HS-5 (cell line): ENCODE measurements around the gene KAZN.

Experiments
- DNase-seq: peaks from one replicate; pipeline ENCODE4 v3.0.0-alpha.2; 2012; ENCODE audit warnings: low read depth

The KAZN gene

DNA sequence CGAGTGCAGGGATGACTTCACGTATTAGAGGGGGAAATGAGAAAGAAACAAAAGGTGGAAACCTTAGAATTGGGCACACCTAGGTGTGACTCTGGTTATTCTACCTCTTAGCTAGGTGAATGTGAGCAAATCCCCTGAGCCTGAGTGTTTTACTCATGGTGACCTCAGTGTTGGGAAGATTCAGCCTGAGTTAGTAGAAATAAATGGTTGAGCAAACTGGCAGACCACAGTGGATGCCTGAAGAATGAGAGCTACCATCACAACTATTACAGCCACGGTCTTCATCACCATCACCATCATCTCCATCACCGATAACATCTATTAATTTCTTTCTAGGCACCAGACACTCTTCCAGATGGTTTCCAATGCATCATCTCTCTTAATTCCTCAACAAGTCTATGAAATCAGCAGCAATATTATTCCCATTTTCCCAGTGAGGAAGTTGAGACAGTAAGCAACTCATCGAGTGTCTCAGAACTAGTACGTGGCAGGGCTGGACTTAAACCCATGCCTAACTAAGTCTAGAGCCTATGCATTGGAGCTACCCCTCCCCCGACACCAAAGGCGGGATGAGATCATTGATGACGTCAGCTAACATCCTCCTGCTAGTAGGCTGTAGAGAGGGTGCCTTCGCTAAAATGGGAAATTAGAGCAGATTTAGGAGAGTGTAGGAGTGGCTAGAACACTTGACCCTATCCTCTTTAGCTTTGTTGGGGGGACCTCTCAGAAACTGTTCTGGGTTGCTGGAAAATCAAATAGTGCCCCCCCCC, 7.9 kb upstream of the KAZN start:
- no peak for DNase-seq

GRCh38 chr1:14591600-14591999, 6.9 kb upstream of the KAZN start:
- no peak for DNase-seq

GRCh38 chr1:14592004-14592631, 6.4 kb upstream of the KAZN start:
- DNase-seq: no peak

DNA sequence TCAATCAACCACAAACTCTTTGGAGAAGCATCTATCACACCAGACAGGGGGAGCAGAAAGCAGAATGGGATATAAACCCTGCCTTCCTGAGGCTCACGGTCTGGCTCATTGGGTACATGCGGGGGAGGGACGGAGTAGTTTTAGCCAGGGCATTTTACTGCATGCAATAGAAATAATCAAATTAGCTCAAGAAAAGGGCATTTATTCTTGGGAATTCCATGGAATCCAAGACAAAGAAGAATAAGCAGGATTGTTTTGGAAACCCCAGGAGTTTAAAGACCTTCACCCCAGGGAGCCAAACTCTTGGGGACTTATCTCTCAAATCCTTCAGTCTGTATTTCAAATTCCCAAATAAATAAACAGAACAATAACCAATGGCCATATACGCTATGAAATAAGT, 5.2 kb upstream of the KAZN start:
- no peak for DNase-seq

- DNase-seq: no peak
These were observed 4.4 kb upstream of the KAZN start for GRCh38 chr1:14594045-14594444.

DNA sequence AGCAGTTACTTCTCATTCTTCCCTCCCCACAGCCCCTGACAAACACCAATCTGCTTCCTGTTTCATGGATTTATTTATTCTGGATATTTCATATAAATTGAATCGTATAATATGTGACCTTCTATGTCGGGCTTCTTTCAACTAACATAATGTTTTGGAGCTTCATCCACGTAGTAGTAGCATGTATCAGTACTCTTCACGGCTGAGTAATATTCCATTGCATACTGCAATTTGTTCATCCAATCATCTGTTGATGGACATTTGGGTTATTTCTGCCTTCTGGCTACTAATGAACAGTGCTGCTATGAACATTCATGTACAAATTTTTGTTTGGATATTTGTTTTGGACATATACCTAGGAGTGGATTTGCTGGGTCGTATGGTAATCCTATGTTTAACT, 1.9 kb upstream of the KAZN start:
- DNase-seq: no peak

- DNase-seq: no peak
These were observed 1.0 kb upstream of the KAZN start for GRCh38 chr1:14597343-14598006.

DNA sequence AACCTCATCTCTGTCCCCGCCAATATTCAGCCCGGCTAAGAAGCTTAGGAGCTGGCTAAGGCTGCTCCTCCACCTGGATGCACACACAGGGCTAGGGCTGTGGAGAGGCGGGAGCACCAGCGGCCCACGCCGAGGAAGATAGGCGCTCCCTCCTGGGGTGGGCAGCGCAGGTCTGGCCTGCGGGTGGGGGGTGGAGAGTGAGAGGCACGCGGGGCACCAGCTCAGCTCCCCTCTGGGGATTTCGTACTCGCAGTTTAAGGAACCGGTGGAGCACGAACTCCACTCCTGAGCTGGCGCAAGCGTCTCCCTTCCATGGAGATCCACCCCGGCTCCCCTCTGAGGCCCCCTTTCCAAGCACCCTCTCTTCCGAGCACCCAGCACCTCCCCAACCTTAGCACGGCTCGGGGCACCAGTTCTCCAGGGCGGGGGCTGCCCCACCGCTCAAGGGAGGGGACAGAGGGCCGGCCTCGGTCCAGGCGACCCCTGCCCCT, 433 bp upstream of the KAZN start:
- DNase-seq: no peak

GRCh38 chr1:14599183-14599791, 802 bp downstream of the KAZN start:
- no peak for DNase-seq

- no peak for DNase-seq
These were observed 1.3 kb downstream of the KAZN start for GRCh38 chr1:14599800-14600199.

GRCh38 chr1:14600405-14601112, 2.1 kb downstream of the KAZN start:
- no peak for DNase-seq

- DNase-seq: no peak
These were observed 3.7 kb downstream of the KAZN start for GRCh38 chr1:14602136-14602535.

DNA sequence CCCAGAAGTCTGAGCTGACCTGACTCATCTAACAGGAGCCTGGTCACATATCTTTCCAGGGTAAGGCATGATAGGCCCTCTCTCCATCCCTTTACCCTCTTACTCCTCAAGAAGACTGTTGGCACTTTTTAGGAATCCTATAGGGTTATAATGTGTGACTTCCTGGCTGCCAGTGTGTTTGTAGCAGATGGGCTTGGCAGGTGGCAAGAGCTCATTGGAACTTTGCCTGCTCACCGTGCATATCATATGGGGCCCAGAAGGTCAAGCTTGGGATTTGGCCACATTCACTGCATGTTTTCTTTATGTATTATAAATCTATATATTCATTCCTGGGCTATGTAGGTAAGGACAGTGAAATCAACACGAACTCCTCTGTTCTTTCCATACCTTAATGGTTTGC, 5.2 kb downstream of the KAZN start:
- DNase-seq: no peak

DNA sequence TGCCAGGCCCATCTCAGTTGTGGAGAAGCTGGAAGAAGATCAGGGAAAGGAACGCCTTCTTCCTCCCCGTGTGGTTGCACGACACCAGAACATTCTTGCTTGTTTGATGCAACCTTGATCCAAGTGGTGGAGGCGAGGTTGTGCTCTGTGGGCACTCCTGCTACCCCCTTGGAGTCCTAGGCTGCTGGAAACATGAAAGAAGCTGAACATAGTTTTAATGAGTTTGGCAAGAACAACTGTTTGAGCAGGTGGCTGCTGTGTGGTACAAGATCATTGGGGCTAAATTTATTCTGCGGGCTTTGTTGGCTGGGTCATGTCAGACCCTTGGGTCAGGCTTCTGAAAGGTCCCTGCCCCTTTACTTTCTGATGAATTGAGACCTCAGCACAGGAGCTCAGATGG, 5.9 kb downstream of the KAZN start:
- DNase-seq: no peak

- no peak for DNase-seq
These were observed 7.5 kb downstream of the KAZN start for GRCh38 chr1:14605945-14606344.

GRCh38 chr1:14606632-14607031, 8.1 kb downstream of the KAZN start:
- DNase-seq: no peak

DNA sequence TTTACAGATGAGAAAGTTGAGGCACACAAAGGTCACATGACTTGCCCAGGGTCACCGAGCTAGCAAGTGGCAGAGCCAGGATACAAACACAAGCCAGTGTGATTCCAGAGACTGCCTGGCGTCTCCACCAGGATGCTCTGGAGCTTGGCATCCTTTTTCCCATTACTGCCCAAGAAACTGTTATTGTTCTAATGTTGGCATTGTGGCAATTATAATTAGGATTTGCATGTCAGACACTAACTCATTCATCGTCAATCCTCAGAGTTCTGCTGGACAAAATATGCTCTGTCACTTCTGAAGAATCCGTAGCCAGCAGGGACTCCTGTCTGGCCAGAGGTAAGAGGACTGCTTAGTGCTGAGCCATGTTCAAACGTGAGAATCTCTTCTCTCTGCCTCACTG, 8.8 kb downstream of the KAZN start:
- no peak for DNase-seq

GRCh38 chr1:14608308-14608707, 9.8 kb downstream of the KAZN start:
- no peak for DNase-seq

DNA sequence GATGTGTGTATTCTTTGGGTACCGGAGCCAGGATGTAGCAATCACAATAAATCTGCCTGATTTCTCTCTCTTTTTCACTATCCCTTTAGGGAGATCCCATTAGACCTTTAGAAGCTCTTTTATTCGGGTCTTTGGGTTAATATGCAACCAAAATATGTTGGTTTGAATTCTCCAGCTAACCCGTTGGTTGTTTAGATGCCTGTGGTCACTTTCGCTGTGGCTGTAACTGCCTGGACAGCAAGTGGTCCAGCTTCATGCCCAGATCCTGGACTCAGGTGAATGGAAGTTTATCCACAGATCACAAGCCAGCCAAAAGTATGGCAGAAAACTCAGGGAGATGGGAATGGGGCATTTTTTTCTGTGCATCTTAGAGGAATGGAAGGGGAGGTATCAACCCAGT, 12.3 kb downstream of the KAZN start:
- no peak for DNase-seq

- DNase-seq: no peak
These were observed 13.3 kb downstream of the KAZN start for GRCh38 chr1:14611792-14612191.

DNA sequence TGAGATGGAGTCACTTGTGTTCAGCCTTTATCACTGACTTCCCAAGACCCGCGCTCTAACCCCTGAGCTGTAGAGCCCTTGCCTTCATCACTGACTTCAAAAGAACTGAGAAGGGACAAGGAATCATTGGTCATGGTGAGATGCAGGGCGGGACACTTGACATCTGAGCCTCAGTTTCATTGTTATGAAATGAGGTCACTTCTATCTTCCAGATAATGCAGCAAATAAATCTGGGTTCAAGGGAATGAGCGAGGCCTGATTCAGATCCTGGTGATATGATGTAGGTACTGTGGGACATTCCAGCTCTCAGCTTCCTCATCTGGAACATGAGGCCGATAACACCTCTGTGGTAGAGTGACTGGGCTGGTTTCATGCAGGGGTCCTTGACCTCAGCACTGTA, 13.8 kb downstream of the KAZN start:
- no peak for DNase-seq

- DNase-seq: no peak
These were observed 15.4 kb downstream of the KAZN start for GRCh38 chr1:14613926-14614325.
